HepG2 (cell line): Measurements from ENCODE around the gene BMAL1. TPM values are rescaled to one million over a fixed set of nuclear protein-coding genes. Genes with fewer than 3 reads are reported as not detected.

Experiments
- ATAC-seq: fragments of 200-7000 bp; cut with Tn5 transposase; 3 replicates; pipeline ENCODE4 v1.9.1; 2020; ENCODE audit warnings: mild to moderate bottlenecking, moderate library complexity
- BruUV-seq: library from RNA; stranded (reverse); fragments of 400-500 nt; replicated peaks from 2 replicates; lab custom pipeline; 2021; lab: Mats Ljungman, UMichigan
- CTCF ChIA-PET: fragments of 300-600 bp; formaldehyde crosslinking; extraction: SDS; loops from one replicate; lab custom pipeline; 2021; ENCODE audit warnings: low total read pairs, inconsistent platforms, low intra/inter-chr PET ratio; lab: Yijun Ruan, JAX
- POLR2A ChIA-PET: fragments of 350-600 bp; sonication (Branson Sonifier 250); formaldehyde crosslinking; loops from one replicate; lab custom pipeline; 2020; ENCODE audit warnings: antibody characterized with exemption, inconsistent platforms; lab: Yijun Ruan, JAX
- DNase-seq: peaks from one replicate; pipeline ENCODE4 v3.0.0-alpha.2; 2015; ENCODE audit warnings: low spot score
- FAIRE-seq: peaks from 3 replicates; lab custom pipeline; 2011; peaks lifted over from hg19 to GRCh38; lab: Jason Lieb, UNC
- H2AFZ ChIP-seq: one replicate; pipeline ENCODE4 v1.6.1; 2011; ENCODE audit warnings: low read length, inconsistent platforms
- H3K27ac ChIP-seq: fragments of 300-600 bp; 3 replicates; pipeline ENCODE4 v1.8.0; 2011; ENCODE audit warnings: mixed run types, mild to moderate bottlenecking, mixed read lengths, low read length, inconsistent platforms; ENCODE audit not compliant: insufficient read depth; ENCODE audit errors: extremely low read length
- H3K27me3 ChIP-seq, 2 experiments: fragments of 200-600 bp in 1 of 2; 2 replicates in 1 of 2; 3 replicates in 1 of 2; pipeline versions ENCODE4 v1.6.0 to v1.8.0; 2011; ENCODE audit warnings: low read length in 2 of 2, mild to moderate bottlenecking in 2 of 2, moderate library complexity in 2 of 2, inconsistent platforms in 1 of 2; ENCODE audit not compliant: insufficient read depth in 2 of 2, control insufficient read depth in 1 of 2
- H3K36me3 ChIP-seq, 2 experiments: fragments of 200-600 bp in 1 of 2; replicated peaks in 1 of 2; 2 replicates in 1 of 2; 3 replicates in 1 of 2; pipeline versions ENCODE4 v1.5.1 to v1.8.0; 2011; ENCODE audit warnings: low read length in 2 of 2, inconsistent platforms in 1 of 2; ENCODE audit not compliant: insufficient read depth in 2 of 2, control insufficient read depth in 1 of 2
- H3K4me1 ChIP-seq: 2 replicates; pipeline ENCODE4 v1.5.1; 2012; ENCODE audit warnings: low read length, inconsistent platforms; ENCODE audit not compliant: insufficient read depth
- H3K4me2 ChIP-seq: 2 replicates; pipeline ENCODE4 v1.6.0; 2011; ENCODE audit warnings: low read depth, low read length, inconsistent platforms
- H3K4me3 ChIP-seq, 3 experiments: fragments of 200-600 bp in 1 of 3; sonication (generic), shearing (Covaris generic) in 1 of 3; replicated peaks in 1 of 3; 2 replicates each; pipeline ENCODE4 v1.5.1; 2011 to 2016; ENCODE audit warnings: low read length in 3 of 3, inconsistent platforms in 2 of 3, low read depth in 2 of 3, mild to moderate bottlenecking in 2 of 3, control low read depth in 1 of 3, mixed read lengths in 1 of 3; ENCODE audit not compliant: insufficient read depth in 1 of 3
- H3K79me2 ChIP-seq: one replicate; pipeline ENCODE4 v1.6.1; 2011; ENCODE audit warnings: low read length, inconsistent platforms; ENCODE audit not compliant: insufficient read depth
- H3K9ac ChIP-seq: 2 replicates; pipeline ENCODE4 v1.6.0; 2011; ENCODE audit warnings: mild to moderate bottlenecking, low read depth, low read length, inconsistent platforms; ENCODE audit not compliant: insufficient read depth
- H3K9me3 ChIP-seq: 2 replicates; pipeline ENCODE4 v1.5.1; 2012; ENCODE audit warnings: mild to moderate bottlenecking, low read length
- H4K20me1 ChIP-seq: 2 replicates; pipeline ENCODE4 v1.6.0; 2011; ENCODE audit warnings: inconsistent platforms, mild to moderate bottlenecking, low read length, moderate library complexity; ENCODE audit not compliant: insufficient read depth
- ATRX ChIP-seq: sonication (generic); formaldehyde crosslinking; IDR thresholded peaks from 2 replicates; pipeline ENCODE4 v1.4.0; 2020; ENCODE audit warnings: missing genetic modification reagents, borderline replicate concordance
- CEBPB ChIP-seq: IDR thresholded peaks from 2 replicates; pipeline ENCODE4 v1.6.1; 2011; ENCODE audit warnings: low read depth, low read length, improper control_type of control experiment, borderline replicate concordance
- FOXP1 ChIP-seq, 2 experiments: fragments of 450-650 bp in 1 of 2; IDR thresholded peaks; 2 replicates each; pipeline ENCODE4 v1.6.1; 2017 to 2018; ENCODE audit warnings: antibody characterized with exemption in 1 of 2
- KLF16 ChIP-seq, 2 experiments: sonication (generic) in 1 of 2; formaldehyde crosslinking in 1 of 2; IDR thresholded peaks; 2 replicates each; pipeline versions ENCODE4 v1.6.1 to v1.8.0; 2016 to 2023; ENCODE audit warnings: missing genetic modification reagents in 2 of 2, missing compliant biosample characterization in 1 of 2
- MYNN ChIP-seq: sonication (generic); formaldehyde crosslinking; IDR thresholded peaks from 2 replicates; pipeline ENCODE4 v1.4.0; 2020; ENCODE audit warnings: mild to moderate bottlenecking, low read depth, missing genetic modification reagents
- PHF20 ChIP-seq: sonication (generic); formaldehyde crosslinking; IDR thresholded peaks from 2 replicates; pipeline ENCODE4 v1.5.0; 2020; ENCODE audit warnings: mild to moderate bottlenecking, missing genetic modification reagents
- SUZ12 ChIP-seq: fragments of 150-350 bp; IDR thresholded peaks from 2 replicates; pipeline ENCODE4 v1.6.1; 2014; ENCODE audit warnings: low read depth, low read length
- TAF15 ChIP-seq: fragments of 200-400 bp; formaldehyde crosslinking; IDR thresholded peaks from one replicate; pipeline ENCODE4 v1.6.1; 2018; ENCODE audit warnings: mild to moderate bottlenecking, low read depth, low read length; ENCODE audit not compliant: poor library complexity, severe bottlenecking
- TRIM24 ChIP-seq: sonication (generic); formaldehyde crosslinking; IDR thresholded peaks from 2 replicates; pipeline ENCODE4 v1.8.0; 2022; ENCODE audit warnings: mild to moderate bottlenecking, missing genetic modification reagents
- ZNF10 ChIP-seq: sonication (generic); formaldehyde crosslinking; IDR thresholded peaks from 2 replicates; pipeline ENCODE4 v1.4.0; 2020; ENCODE audit warnings: mild to moderate bottlenecking, low read depth, missing genetic modification reagents, borderline replicate concordance
- ZNF234 ChIP-seq: sonication (generic); formaldehyde crosslinking; conservative IDR thresholded peaks from 2 replicates; pipeline ENCODE4 v1.5.1; 2020; ENCODE audit warnings: mild to moderate bottlenecking, missing genetic modification reagents
- ZNF33A ChIP-seq: sonication (generic); formaldehyde crosslinking; IDR thresholded peaks from 2 replicates; pipeline ENCODE4 v1.5.1; 2020; ENCODE audit warnings: missing genetic modification reagents, mild to moderate bottlenecking, moderate library complexity, borderline replicate concordance
- ZNF83 ChIP-seq: sonication (generic); formaldehyde crosslinking; IDR thresholded peaks from 2 replicates; pipeline ENCODE4 v1.4.0; 2020; ENCODE audit warnings: missing genetic modification reagents, mild to moderate bottlenecking, borderline replicate concordance
- WGBS: methylation state at CpG from one replicate; pipeline ENCODE4 v1.1.6; 2017; ENCODE audit warnings: low lambda C conversion rate; 5-methylcytosine and 5-hydroxymethylcytosine counted together
- in situ Hi-C: cut with HindIII; loops from 2 replicates; pipeline ENCODE4 v1.10.0; 2017; ENCODE audit warnings: low pct_unique_long_range_greater_than_20kb; ENCODE audit not compliant: extremely low pct_ligation_motif_present
- intact Hi-C: fragments of 100-400 bp; cut with micrococcal nuclease; formaldehyde crosslinking; loops from one replicate; pipeline ENCODE4 v1.10.0; 2022; ENCODE audit not compliant: unreplicated experiment
- polyA plus RNA-seq, 8 experiments: library from polyadenylated mRNA; depleted of rRNA in 3 of 8; stranded (reverse) in 7 of 8; unstranded in 1 of 8; fragments of >200 nt; fragmentation: Illumina TruSeq in 4 of 8; extraction: Trizol in 4 of 8; gene quantifications; 2 replicates each; pipeline versions ENCODE4 v1.2.1 to v1.2.3, GENCODE V29; 2011 to 2016; ENCODE audit warnings: low read depth in 4 of 8, missing spikeins in 1 of 8, mixed read lengths in 1 of 8; ENCODE audit not compliant: insufficient read depth in 1 of 8
- total RNA-seq, 5 experiments: library from RNA; depleted of rRNA; stranded (reverse); fragments of >200 nt; fragmentation: Illumina TruSeq; extraction: Trizol; gene quantifications; 2 replicates each; pipeline ENCODE4 v1.2.3, GENCODE V29; 2016; ENCODE audit warnings: low read depth in 1 of 5
- TF ChIP-seq, protein P1 (sequence below): sonication (generic); formaldehyde crosslinking; IDR thresholded peaks from 2 replicates; pipeline ENCODE4 v1.8.1; 2023; ENCODE audit warnings: missing genetic modification reagents, inconsistent platforms, borderline replicate concordance
- TF ChIP-seq, protein P2 (sequence below): sonication (generic); formaldehyde crosslinking; IDR thresholded peaks from 2 replicates; pipeline ENCODE4 v1.8.1; 2022; ENCODE audit warnings: low read depth, mild to moderate bottlenecking, missing genetic modification reagents
- TF ChIP-seq, protein P3 (sequence below): sonication (generic); formaldehyde crosslinking; IDR thresholded peaks from 2 replicates; pipeline ENCODE4 v1.4.0; 2020; ENCODE audit warnings: low read depth, missing genetic modification reagents

BMAL1 gene
- total and polyA plus RNA-seq, 2 of the 13 experiments (the other 11 are each of a cell fraction or from before 2014, with no cell fraction given): 4.5 to 4.8 TPM

DNA sequence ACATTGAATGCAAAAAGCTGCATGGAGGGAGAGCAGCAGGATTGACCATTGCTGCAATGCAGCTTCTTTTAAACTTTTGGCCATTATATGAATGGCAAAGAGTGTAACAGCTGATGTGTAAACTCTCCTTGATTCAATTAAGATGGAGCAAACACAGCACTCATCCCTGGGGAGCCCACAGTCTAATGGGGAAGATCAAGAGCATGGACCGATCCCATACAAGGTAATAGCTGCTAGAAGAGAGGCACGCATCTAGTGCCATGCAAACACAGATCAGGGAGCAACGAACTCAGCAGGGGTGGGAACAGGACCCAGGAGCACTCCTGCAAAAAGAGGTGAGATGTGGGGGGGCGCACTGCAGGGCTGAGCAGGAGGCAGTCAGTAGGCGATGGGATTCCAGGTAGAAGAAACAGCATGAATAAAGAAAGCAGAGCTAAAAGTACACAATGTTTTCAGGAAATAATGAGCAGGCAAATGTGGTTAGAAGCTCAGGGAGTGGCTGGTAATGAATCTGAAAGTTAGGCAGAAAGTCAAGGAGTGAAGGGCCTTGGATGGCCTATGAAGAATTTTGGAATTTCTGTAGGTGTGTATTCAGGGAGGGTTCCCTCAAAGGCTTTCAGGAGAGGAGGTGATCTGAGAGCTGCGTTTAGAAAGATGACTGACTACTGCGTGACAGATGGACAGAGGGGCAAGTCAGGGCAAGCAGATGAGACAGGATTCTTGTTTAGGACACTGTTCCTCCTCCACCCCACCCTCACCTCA lies 17.2 kb upstream of the BMAL1 start:
- in situ Hi-C loops: no loop called here
- no peak for ATAC-seq
- TF ChIP-seq ZNF234 (CRISPR knock-in tag) (no peak), ZNF83 (CRISPR knock-in tag) (no peak), ZNF33A (CRISPR knock-in tag) (no peak), SUZ12 (no peak), ATRX (no peak), KLF16 (CRISPR knock-in tag; IDR thresholded peaks at IDR 0.05) (no peak), TAF15 (no peak), TRIM24 (CRISPR knock-in tag) (no peak), CEBPB (no peak), MYNN (CRISPR knock-in tag) (no peak), FOXP1 (IDR thresholded peaks at IDR 0.05) (no peak), FOXP1 (CRISPR knock-in tag; IDR thresholded peaks at IDR 0.05) (no peak), ZNF10 (CRISPR knock-in tag) (no peak), PHF20 (CRISPR knock-in tag) (no peak)
- TF ChIP-seq, protein P1, sequence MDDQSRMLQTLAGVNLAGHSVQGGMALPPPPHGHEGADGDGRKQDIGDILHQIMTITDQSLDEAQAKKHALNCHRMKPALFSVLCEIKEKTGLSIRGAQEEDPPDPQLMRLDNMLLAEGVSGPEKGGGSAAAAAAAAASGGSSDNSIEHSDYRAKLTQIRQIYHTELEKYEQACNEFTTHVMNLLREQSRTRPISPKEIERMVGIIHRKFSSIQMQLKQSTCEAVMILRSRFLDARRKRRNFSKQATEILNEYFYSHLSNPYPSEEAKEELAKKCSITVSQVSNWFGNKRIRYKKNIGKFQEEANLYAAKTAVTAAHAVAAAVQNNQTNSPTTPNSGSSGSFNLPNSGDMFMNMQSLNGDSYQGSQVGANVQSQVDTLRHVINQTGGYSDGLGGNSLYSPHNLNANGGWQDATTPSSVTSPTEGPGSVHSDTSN: no peak
- TF ChIP-seq, protein P2, sequence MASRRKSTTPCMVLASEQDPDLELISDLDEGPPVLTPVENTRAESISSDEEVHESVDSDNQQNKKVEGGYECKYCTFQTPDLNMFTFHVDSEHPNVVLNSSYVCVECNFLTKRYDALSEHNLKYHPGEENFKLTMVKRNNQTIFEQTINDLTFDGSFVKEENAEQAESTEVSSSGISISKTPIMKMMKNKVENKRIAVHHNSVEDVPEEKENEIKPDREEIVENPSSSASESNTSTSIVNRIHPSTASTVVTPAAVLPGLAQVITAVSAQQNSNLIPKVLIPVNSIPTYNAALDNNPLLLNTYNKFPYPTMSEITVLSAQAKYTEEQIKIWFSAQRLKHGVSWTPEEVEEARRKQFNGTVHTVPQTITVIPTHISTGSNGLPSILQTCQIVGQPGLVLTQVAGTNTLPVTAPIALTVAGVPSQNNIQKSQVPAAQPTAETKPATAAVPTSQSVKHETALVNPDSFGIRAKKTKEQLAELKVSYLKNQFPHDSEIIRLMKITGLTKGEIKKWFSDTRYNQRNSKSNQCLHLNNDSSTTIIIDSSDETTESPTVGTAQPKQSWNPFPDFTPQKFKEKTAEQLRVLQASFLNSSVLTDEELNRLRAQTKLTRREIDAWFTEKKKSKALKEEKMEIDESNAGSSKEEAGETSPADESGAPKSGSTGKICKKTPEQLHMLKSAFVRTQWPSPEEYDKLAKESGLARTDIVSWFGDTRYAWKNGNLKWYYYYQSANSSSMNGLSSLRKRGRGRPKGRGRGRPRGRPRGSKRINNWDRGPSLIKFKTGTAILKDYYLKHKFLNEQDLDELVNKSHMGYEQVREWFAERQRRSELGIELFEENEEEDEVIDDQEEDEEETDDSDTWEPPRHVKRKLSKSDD (CRISPR knock-in tag): no peak
- TF ChIP-seq, protein P3, sequence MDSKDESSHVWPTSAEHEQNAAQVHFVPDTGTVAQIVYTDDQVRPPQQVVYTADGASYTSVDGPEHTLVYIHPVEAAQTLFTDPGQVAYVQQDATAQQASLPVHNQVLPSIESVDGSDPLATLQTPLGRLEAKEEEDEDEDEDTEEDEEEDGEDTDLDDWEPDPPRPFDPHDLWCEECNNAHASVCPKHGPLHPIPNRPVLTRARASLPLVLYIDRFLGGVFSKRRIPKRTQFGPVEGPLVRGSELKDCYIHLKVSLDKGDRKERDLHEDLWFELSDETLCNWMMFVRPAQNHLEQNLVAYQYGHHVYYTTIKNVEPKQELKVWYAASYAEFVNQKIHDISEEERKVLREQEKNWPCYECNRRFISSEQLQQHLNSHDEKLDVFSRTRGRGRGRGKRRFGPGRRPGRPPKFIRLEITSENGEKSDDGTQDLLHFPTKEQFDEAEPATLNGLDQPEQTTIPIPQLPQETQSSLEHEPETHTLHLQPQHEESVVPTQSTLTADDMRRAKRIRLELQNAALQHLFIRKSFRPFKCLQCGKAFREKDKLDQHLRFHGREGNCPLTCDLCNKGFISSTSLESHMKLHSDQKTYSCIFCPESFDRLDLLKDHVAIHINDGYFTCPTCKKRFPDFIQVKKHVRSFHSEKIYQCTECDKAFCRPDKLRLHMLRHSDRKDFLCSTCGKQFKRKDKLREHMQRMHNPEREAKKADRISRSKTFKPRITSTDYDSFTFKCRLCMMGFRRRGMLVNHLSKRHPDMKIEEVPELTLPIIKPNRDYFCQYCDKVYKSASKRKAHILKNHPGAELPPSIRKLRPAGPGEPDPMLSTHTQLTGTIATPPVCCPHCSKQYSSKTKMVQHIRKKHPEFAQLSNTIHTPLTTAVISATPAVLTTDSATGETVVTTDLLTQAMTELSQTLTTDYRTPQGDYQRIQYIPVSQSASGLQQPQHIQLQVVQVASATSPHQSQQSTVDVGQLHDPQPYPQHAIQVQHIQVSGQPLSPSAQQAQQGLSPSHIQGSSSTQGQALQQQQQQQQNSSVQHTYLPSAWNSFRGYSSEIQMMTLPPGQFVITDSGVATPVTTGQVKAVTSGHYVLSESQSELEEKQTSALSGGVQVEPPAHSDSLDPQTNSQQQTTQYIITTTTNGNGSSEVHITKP (CRISPR knock-in tag): no peak

More for the DNA sequence above, 17.2 kb upstream of the BMAL1 start:
- ChIA-PET CTCF (no interaction called here), POLR2A (no interaction called here)
- BruUV-seq: no TSS peak
- DNase-seq (no peak), FAIRE-seq (no peak)
- no peak overlapping the region for H2AFZ ChIP-seq
- peaks cover 10% of the 10 kb centered on the region; the same call in 1 of the 2 replicates for H3K4me1 ChIP-seq
- H3K27ac ChIP-seq: no peak overlapping the region
- no peaks in the 10 kb centered on the region for H3K36me3 ChIP-seq
- no peak overlapping the region for H3K9ac ChIP-seq
- no peaks in the 10 kb centered on the region for H3K79me2 ChIP-seq
- 47% methylated on average over 7 of the region's 7 CpGs for WGBS
- H4K20me1 ChIP-seq: no peaks in the 10 kb centered on the region
- intact Hi-C loops: no loop called here
- no peaks in the 10 kb centered on the region for H3K9me3 ChIP-seq
- H3K27me3 ChIP-seq: peaks cover 1 to 18% of the 10 kb centered on the region in 2 experiments; a peak in 4 of 5 replicates
- no peak overlapping the region for H3K4me2 ChIP-seq
- no peak overlapping the region for H3K4me3 ChIP-seq
